PC-9 (cell line): Measurements from ENCODE around the gene ATXN3. TPM values are rescaled to one million over a fixed set of nuclear protein-coding genes. Genes with fewer than 3 reads are reported as not detected.
"Not testable (repeated sequence)": the region's sequence is repeated elsewhere in the genome, so short reads cannot be mapped to it uniquely, and the experiment has no call there.

Experiments
- BruUV-seq: library from RNA; stranded (reverse); fragments of 400-500 nt; replicated peaks from 2 replicates; lab custom pipeline; 2021; lab: Mats Ljungman, UMichigan
- CTCF ChIA-PET: fragments of 300-600 bp; sonication (Branson Sonifier 250); formaldehyde crosslinking; loops from one replicate; lab custom pipeline; 2022; ENCODE audit warnings: antibody characterized with exemption; lab: Charles Lee
- POLR2A ChIA-PET: fragments of 300-600 bp; sonication (Branson Sonifier 250); formaldehyde crosslinking; loops from one replicate; lab custom pipeline; 2022; ENCODE audit warnings: antibody characterized with exemption; ENCODE audit not compliant: unreplicated experiment; lab: Charles Lee
- DNase-seq, 2 experiments: peaks; one replicate each; pipeline versions ENCODE4 v3.0.0 to v3.0.0-alpha.2; 2015 to 2022; ENCODE audit warnings: mixed read lengths in 1 of 2
- H2AFZ ChIP-seq: fragments of 200-600 bp; sonication (generic); 2 replicates; pipeline ENCODE4 v1.8.1; 2017; ENCODE audit warnings: antibody characterized with exemption
- H3F3A ChIP-seq: fragments of 200-600 bp; sonication (generic); 2 replicates; pipeline ENCODE4 v1.8.1; 2017; ENCODE audit warnings: antibody characterized with exemption, mild to moderate bottlenecking, low read depth; ENCODE audit not compliant: insufficient read depth
- H3K27ac ChIP-seq: fragments of 200-600 bp; sonication (generic); 2 replicates; pipeline ENCODE4 v1.6.1; 2016; ENCODE audit warnings: mixed run types
- H3K27me3 ChIP-seq: fragments of 200-600 bp; sonication (generic); 2 replicates; pipeline ENCODE4 v1.6.1; 2016; ENCODE audit warnings: low read depth, mixed run types; ENCODE audit not compliant: insufficient read depth
- H3K36me3 ChIP-seq: fragments of 200-600 bp; sonication (generic); 2 replicates; pipeline ENCODE4 v1.6.1; 2016; ENCODE audit warnings: low read depth, mixed run types
- H3K4me1 ChIP-seq: fragments of 200-600 bp; sonication (generic); replicated peaks from 2 replicates; pipeline ENCODE4 v1.6.1; 2016; ENCODE audit warnings: mixed run types; ENCODE audit not compliant: insufficient read depth
- H3K4me2 ChIP-seq: fragments of 200-600 bp; sonication (generic); 2 replicates; pipeline ENCODE4 v1.6.1; 2017; ENCODE audit warnings: mixed run types
- H3K4me3 ChIP-seq: fragments of 200-600 bp; sonication (generic); 2 replicates; pipeline ENCODE4 v1.6.1; 2016; ENCODE audit warnings: mixed run types
- H3K79me2 ChIP-seq: fragments of 200-600 bp; sonication (generic); 2 replicates; pipeline ENCODE4 v1.6.1; 2017; ENCODE audit warnings: low read depth, mixed run types
- H3K9me2 ChIP-seq: fragments of 200-600 bp; sonication (generic); 2 replicates; pipeline ENCODE4 v1.8.1; 2017; ENCODE audit warnings: mild to moderate bottlenecking; ENCODE audit not compliant: insufficient read depth
- H3K9me3 ChIP-seq: fragments of 200-600 bp; sonication (generic); 2 replicates; pipeline ENCODE4 v1.8.1; 2016; ENCODE audit warnings: low read depth; ENCODE audit not compliant: insufficient read depth
- H4K20me1 ChIP-seq: fragments of 200-600 bp; sonication (generic); 2 replicates; pipeline ENCODE4 v1.8.1; 2017; ENCODE audit not compliant: insufficient read depth
- CTCF ChIP-seq: fragments of 200-600 bp; sonication (generic); conservative IDR thresholded peaks from 2 replicates; pipeline ENCODE4 v1.6.1; 2017; ENCODE audit warnings: mixed run types, antibody characterized with exemption, mild to moderate bottlenecking, moderate library complexity
- EZH2 ChIP-seq: fragments of 200-600 bp; sonication (generic); IDR thresholded peaks from 2 replicates; pipeline ENCODE4 v1.8.0; 2017; ENCODE audit warnings: antibody characterized with exemption, low read depth
- intact Hi-C: fragments of 100-400 bp; cut with micrococcal nuclease; formaldehyde crosslinking; loops from one replicate; pipeline ENCODE4 v1.10.0; 2022; ENCODE audit not compliant: unreplicated experiment
- total RNA-seq: library from RNA; stranded (reverse); gene quantifications from 2 replicates; pipeline ENCODE4 v1.2.3, GENCODE V29; 2021

Gene ATXN3
- total RNA-seq, 1 experiment from 2014 or later = 8.5 TPM

DNA sequence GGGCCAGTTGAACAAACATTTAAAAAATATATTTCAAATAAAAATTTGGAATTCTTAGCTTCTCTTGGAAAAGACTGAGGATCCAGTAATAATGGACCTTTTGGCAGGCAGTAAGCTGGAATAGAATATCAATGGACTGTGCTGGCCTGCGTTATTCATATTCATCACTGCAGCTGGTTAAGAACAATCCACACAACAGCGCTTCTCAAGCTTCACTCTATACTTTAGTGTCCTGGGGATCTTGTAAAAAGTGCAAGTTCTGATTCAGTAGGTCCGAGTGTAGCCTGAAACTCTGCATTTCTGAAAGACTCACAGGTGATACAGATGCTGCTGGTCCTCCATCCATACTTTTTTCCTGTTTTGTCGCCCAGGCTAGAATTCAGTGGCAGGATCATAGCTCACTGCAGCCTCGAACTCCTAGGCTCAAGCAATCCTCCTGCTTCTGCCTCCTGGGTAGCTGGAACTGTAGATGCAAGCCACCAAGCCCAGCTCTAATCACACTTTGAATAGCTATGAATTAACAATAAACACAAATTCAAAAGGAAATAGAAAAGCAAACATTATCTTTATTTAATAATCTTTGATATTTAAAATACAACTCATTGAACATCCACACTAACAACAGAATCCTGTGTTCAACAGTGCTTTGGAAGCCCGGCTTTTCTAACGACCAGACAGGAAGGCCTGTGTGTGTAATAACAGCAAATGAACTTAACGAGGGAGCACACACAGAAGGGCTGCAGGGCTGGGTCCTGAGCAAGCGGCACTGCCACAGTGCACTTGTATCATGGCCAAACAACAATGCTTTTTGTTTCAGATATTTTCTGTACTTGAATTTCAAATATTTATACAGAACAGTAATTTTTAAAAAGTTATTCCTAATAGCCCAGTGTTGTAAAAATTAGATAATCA lies 48.1 kb downstream of the ATXN3 start:
- H3K27me3 ChIP-seq = no peaks in the 10 kb centered on the region
- no peaks in the 10 kb centered on the region for H3K36me3 ChIP-seq
- no peaks in the 10 kb centered on the region for H4K20me1 ChIP-seq
- H3K9me3 ChIP-seq = no peaks in the 10 kb centered on the region
- H2AFZ ChIP-seq = no peak overlapping the region
- H3K79me2 ChIP-seq = no peaks in the 10 kb centered on the region
- no peak overlapping the region for H3K27ac ChIP-seq
- no peaks in the 10 kb centered on the region for H3K4me1 ChIP-seq
- no peak overlapping the region for H3K4me3 ChIP-seq
- H3F3A ChIP-seq = no peaks in the 10 kb centered on the region
- POLR2A ChIA-PET = no interaction called here
- BruUV-seq = no TSS peak
- H3K9me2 ChIP-seq = no peaks in the 10 kb centered on the region
- no peak overlapping the region for H3K4me2 ChIP-seq
- intact Hi-C loops = no loop called here
- CTCF ChIA-PET = no interaction called here
- no peak for TF ChIP-seq CTCF
- TF ChIP-seq EZH2 = no peak
- no peak for DNase-seq

DNA sequence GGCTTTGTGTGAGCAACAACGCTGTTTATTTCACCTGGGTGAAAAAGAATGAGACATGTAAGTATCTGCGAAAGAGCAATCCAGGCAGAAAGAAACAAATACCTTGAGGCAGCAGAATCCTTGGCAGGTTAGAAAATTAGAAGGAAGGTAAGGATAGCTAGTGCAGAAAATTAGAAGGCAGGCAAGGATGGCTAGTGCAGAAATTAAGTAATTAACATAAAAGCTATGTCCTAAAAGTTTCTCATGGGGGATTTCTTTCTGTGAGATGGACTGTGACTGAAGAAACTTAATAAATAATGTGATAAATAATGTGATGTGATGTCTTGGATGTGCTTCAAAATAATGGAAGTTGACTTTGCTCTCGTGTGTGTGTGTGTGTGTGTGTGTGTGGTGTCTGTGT lies 56.6 kb downstream of the ATXN3 start:
- no peak overlapping the region for H2AFZ ChIP-seq
- H3K27me3 ChIP-seq = no peaks in the 10 kb centered on the region
- TF ChIP-seq CTCF (no peak), EZH2 (no peak)
- BruUV-seq = no TSS peak
- no peaks in the 10 kb centered on the region for H3K9me3 ChIP-seq
- H3K79me2 ChIP-seq = no peaks in the 10 kb centered on the region
- ChIA-PET POLR2A (no interaction called here), CTCF (no interaction called here)
- H3K4me1 ChIP-seq = no peaks in the 10 kb centered on the region
- no peaks in the 10 kb centered on the region for H3K9me2 ChIP-seq
- intact Hi-C loops = no loop called here
- no peaks in the 10 kb centered on the region for H3F3A ChIP-seq
- no peak overlapping the region for H3K4me2 ChIP-seq
- H3K27ac ChIP-seq = no peak overlapping the region
- no peaks in the 10 kb centered on the region for H3K36me3 ChIP-seq
- H3K4me3 ChIP-seq = no peak overlapping the region
- H4K20me1 ChIP-seq = no peaks in the 10 kb centered on the region
- DNase-seq = no peak

DNA sequence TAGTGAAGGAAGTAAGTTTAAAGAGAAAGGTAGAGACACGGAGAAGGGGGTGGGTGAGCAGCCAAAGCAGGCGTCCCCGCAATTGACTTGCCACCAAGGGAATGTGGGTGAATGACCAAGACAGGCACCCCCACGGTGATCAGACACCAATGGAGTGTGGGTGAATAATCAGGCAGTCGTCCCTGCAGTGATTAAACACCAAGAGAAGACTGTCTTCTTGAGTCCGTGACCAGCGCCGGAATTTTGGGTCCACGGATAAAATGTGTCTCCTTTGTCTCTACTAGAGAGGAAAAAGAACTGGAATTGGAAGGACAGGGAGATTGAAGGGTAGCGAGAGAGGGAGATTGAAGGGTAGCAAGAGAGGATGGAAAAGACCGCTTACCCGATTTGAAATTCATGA lies 57.2 kb downstream of the ATXN3 start:
- H3K36me3 ChIP-seq, H3K4me3 ChIP-seq, POLR2A ChIA-PET, H3K79me2 ChIP-seq, CTCF ChIA-PET, BruUV-seq, H4K20me1 ChIP-seq, H3K27me3 ChIP-seq, H3K9me3 ChIP-seq, H3F3A ChIP-seq, intact Hi-C loops, H2AFZ ChIP-seq, H3K9me2 ChIP-seq, DNase-seq, H3K27ac ChIP-seq, H3K4me1 ChIP-seq, H3K4me2 ChIP-seq: not testable (repeated sequence)

DNA sequence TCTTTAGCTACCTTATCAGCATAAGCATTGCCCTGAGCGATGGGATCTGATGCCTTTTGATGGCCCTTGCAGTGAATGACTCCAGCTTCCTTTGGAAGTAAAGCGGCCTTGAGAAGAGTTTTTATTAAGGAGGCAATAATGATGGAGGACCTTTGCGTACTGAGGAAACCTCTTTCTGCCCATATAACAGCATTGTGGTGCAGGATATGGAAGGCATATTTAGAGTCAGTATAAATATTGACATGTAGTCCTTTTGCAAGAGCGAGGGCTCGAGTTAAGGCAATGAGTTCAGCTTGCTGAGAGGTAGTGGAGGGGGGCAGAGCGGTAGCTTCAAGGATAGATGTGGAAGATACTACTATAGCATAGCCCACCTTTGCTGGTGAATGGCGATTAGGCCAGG lies 60.5 kb downstream of the ATXN3 start:
- H3K9me2 ChIP-seq, H2AFZ ChIP-seq, H3K9me3 ChIP-seq, intact Hi-C loops, H3K27ac ChIP-seq, H3K27me3 ChIP-seq, H4K20me1 ChIP-seq, H3K79me2 ChIP-seq, H3K4me2 ChIP-seq, CTCF ChIA-PET, H3K36me3 ChIP-seq, POLR2A ChIA-PET, BruUV-seq, DNase-seq, H3K4me1 ChIP-seq, H3K4me3 ChIP-seq, H3F3A ChIP-seq: not testable (repeated sequence)

DNA sequence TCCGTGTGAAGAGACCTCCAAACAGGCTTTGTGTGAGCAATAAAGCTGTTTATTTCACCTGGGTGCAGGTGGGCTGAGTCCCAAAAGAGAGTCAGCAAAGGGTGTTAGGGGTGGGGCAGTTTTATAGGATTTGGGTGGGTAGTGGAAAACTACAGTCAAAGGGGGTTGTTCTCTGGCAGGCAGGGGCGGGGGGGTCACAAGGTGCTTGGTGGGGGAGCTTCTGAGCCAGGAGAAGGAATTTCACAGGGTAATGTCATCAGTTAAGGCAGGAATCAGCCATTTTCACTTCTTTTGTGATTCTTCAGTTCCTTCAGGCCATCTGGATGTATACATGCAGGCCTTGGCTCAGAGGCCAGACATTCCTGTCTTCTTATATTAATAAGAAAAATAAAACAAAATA lies 64.6 kb downstream of the ATXN3 start:
- POLR2A ChIA-PET, H3K4me3 ChIP-seq, BruUV-seq, H3K9me3 ChIP-seq, intact Hi-C loops, DNase-seq, H3K27ac ChIP-seq, H3F3A ChIP-seq, H3K4me2 ChIP-seq, H2AFZ ChIP-seq, H3K9me2 ChIP-seq, H3K27me3 ChIP-seq, CTCF ChIA-PET, H3K36me3 ChIP-seq, H4K20me1 ChIP-seq: not testable (repeated sequence)
- Histone ChIP-seq H3K79me2 (peaks cover 36% of the 10 kb centered on the region), H3K4me1 (0 out of 2 replicates have a peak, but pooled peaks cover 10% of the 10 kb centered on the region)
